GM10266 (cell line): ENCODE results near the gene FIBCD1.

Source experiments
- DNase-seq: peaks from one replicate; pipeline ENCODE4 v3.0.0; 2012; ENCODE audit errors: extremely low spot score
- TF ChIP-seq, protein P1 (sequence below): IDR thresholded peaks from 2 replicates; pipeline ENCODE4 v1.5.1; 2012; ENCODE audit warnings: mild to moderate bottlenecking, low read depth; ENCODE audit not compliant: control insufficient read depth, insufficient read depth; ENCODE audit errors: missing control alignments

The FIBCD1 gene

DNA sequence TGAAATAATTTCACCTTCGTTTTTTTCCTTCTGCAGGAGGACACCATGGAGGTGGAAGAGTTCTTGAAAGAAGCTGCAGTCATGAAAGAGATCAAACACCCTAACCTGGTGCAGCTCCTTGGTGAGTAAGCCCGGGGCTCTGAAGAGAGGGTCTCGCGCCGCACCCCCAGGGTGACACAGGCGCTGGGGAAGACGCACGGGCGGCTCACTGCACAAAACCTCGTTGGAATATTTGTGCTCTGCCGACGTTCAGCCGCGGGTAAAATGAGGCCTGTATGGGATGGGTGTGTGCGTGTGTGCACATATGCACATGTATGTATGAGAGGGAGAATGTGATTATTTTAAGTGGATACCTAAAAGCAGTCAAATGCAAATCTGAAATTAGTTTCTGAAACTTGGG is 67.0 kb downstream of the FIBCD1 start:
- TF ChIP-seq, protein P1, sequence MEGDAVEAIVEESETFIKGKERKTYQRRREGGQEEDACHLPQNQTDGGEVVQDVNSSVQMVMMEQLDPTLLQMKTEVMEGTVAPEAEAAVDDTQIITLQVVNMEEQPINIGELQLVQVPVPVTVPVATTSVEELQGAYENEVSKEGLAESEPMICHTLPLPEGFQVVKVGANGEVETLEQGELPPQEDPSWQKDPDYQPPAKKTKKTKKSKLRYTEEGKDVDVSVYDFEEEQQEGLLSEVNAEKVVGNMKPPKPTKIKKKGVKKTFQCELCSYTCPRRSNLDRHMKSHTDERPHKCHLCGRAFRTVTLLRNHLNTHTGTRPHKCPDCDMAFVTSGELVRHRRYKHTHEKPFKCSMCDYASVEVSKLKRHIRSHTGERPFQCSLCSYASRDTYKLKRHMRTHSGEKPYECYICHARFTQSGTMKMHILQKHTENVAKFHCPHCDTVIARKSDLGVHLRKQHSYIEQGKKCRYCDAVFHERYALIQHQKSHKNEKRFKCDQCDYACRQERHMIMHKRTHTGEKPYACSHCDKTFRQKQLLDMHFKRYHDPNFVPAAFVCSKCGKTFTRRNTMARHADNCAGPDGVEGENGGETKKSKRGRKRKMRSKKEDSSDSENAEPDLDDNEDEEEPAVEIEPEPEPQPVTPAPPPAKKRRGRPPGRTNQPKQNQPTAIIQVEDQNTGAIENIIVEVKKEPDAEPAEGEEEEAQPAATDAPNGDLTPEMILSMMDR, result no peak
- no peak for DNase-seq

DNA sequence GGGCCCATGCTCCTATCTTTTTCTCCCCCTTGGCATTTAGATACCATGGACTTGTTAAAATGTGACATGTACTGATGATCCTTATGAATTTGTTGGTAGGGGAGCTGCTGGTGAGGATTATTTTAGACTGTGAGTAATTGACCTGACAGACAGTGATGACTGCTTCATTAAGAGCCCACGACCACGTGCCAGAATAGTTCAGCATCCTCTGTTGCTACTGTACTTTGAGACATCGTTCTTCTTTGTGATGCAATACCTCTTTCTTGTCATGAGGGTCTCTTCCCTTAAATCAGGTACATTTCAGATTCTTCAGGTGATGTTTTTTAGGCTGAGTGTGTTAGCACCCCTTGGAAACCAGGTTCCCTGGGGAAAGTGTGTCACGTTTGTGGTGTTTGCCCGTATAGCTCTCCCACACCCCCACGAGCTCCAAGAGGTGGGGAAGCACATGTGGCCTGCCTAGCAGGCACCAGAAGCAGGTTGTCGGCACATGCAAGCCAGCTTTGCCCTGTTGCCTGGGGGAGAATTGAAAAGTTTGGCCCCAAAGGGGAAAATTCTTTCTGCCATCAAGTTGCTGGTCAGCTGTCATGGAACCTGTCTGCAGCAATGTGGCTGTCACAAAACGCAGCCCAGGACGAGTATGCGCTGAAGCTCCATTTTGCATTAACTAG is 67.5 kb downstream of the FIBCD1 start:
- no peak for DNase-seq
- TF ChIP-seq, protein P1, result no peak

DNA sequence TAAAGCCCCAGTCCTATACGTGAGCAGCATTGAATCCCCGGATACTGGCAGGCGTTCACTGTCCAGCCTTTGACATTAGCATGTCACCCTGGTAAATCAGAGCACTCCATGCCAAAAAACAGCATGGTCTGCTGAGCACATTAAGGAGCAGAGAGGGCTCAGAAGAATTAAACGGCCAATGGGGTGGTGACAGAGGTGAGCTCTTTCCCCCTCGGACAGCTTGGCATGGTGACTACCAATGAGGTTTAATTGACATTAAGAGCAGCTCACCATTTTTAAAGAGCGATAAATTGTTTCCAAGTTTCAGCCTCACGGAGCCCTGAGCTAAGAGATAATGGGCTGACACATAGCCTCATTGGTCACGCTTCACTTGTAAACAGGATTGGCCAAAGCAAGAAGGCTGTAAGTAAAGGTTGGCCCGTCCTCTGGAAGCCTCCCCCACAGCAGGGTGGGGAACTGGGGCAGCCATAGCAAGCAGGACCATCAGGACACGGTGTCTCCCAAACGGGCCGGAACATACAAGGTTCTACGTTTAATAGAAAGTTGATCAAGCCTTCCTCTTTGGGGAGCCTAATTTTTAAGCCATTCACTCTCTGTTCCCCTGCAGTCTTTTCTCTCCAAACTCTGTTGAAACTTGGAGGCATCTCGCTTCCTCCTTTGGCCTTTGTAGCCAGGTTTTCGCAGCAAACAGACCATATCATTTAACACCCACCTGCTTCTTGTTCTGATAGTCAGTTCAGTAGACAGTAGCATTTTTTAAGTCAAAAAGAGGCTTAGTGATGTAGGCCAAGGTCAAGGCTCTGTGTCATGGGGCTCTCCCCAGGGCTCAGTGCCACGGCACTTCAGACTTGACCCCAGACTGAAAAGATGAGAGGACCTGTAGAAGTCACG is 68.3 kb downstream of the FIBCD1 start:
- DNase-seq, result peak; percentile 73
- TF ChIP-seq, protein P1, result no peak

DNA sequence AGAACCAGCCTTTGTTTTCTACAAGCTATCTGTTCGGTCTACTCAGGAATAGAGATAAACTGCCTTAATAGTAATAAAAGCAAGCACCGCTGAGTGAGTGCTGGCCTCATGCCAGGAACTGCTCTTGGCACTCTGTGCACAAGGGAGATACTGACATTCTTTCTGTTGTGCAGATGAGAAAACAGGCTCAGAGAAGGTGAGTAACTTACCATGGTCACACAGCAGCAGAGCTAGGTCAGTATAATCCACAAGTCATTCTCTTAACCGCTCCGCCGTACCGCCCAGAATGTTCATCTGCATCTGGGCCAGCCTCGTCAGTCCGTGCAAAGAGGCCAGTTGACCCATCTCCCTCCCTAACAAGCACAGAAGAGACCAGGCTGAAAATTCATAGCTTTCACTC is 69.8 kb downstream of the FIBCD1 start:
- DNase-seq, result no peak
- TF ChIP-seq, protein P1, result no peak

DNA sequence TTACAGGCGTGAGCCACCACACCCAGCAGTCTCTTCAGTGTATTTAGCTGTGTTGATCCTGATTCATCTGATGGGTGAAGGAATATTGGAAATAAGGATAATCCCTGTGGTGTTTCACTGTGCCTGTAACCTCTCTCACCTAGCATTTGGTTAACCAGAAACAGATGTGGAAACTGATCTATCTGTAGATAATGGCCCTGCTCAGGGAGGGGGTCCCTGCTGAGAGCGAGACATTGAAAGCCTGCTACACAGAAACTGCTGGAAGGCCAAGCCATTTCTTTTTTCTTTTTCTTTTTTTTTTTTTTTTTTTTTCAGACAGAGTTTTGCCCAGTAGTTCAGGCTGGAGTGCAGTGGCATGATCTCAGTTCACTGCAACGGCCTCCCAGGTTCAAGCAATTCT is 70.8 kb downstream of the FIBCD1 start:
- TF ChIP-seq, protein P1, result no peak
- DNase-seq, result no peak

DNA sequence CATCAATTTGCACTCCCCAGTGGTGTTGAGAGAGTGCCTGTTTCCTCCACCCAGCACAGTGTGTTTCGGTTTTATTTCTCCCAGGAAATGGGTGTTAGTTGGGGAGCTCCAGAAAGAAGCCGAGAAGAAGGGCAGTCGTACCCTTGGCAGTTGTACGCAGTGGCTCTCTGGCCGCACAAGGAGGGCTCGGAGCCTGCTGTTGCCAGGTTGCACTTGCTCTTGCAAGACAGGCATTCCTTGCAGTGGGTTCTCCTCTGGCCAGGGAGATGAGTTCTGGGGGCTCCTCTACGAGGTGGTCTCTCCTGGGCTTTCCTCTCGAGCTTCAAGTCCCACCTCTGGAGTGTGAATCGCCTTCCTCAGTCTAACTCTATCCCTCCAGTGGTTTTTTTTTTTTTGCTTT is 71.5 kb downstream of the FIBCD1 start:
- no peak for DNase-seq
- TF ChIP-seq, protein P1, result no peak

DNA sequence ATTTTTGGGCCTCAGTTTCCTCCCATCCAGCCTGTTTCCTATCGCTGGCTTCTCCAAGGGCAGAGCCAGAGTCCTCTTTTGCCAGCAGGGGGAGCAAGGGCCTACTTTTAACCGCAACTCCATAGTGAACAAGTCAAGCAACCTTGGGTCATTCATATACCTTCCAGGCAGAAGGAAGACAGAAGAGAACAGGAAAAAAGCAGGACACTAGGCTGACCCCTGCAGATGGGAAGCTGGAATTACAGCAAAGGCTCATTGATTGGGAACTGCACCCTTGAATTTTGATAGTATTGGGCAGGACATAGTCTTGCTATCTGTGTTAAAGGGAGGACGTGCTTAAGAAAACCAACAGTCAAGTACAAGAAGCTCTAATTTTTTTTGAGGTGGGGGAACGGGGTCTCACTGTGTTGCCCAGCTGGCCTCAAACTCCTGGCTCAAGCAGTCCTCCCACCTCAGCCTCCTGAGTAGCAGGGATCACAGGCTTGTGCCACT is 72.5 kb downstream of the FIBCD1 start:
- TF ChIP-seq, protein P1, result peak; percentile 74
- peak; percentile 35 for DNase-seq
